HUES6 (cell line): Measurements from ENCODE around the gene SRY.
"Not testable (repeated sequence)": the region's sequence is repeated elsewhere in the genome, so short reads cannot be mapped to it uniquely, and the experiment has no call there.

Source experiments
- H3K27ac ChIP-seq: 2 replicates; pipeline ENCODE4 v1.7.0; 2013; ENCODE audit warnings: low read depth, mild to moderate bottlenecking, low read length, inconsistent platforms
- H3K27me3 ChIP-seq: 2 replicates; pipeline ENCODE4 v1.6.1; 2013; ENCODE audit warnings: low read length; ENCODE audit not compliant: control insufficient read depth, insufficient read depth
- H3K36me3 ChIP-seq: 2 replicates; pipeline ENCODE4 v1.6.1; 2013; ENCODE audit warnings: low read length; ENCODE audit not compliant: control insufficient read depth, insufficient read depth
- H3K4me1 ChIP-seq: 2 replicates; pipeline ENCODE4 v1.6.1; 2013; ENCODE audit warnings: low read length; ENCODE audit not compliant: control insufficient read depth, insufficient read depth
- H3K4me3 ChIP-seq: 2 replicates; pipeline ENCODE4 v1.5.1; 2013; ENCODE audit warnings: low read depth, low read length
- H3K9ac ChIP-seq: one replicate; pipeline ENCODE4 v1.6.1; 2013; ENCODE audit warnings: mild to moderate bottlenecking, low read length
- H3K9me3 ChIP-seq: 2 replicates; pipeline ENCODE4 v1.6.1; 2013; ENCODE audit warnings: low read depth, low read length; ENCODE audit not compliant: control insufficient read depth, insufficient read depth

SRY gene

DNA sequence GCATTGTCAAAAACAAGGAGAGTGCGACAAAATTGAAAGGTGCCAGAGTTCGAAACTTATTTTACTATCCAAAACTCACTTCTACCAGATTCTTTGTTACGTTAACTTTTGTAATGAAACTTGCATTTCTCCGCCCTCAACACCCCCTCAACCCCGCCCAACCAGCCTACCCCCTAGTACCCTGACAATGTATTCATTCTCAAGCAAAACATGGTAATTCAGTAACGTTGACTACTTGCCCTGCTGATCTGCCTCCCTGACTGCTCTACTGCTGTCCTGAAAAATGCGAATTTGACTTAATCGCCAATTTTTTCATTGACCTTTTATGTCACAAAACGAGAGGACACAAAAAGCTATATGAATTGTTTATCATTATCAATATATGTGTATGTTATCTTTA, at the start of gene SRY:
Gene SRY, minus strand, starts transcription at position 83 of the 400 bp plus-strand sequence. Its CDS starts 79 bp downstream, at position 4.
- H3K9ac ChIP-seq = no peak within 1 kb of the TSS
- no peaks in the 10 kb centered on the region for H3K36me3 ChIP-seq
- H3K9me3 ChIP-seq = no peaks in the 10 kb centered on the region
- no peak within 1 kb of the TSS for H3K4me3 ChIP-seq
- no peaks in the 10 kb centered on the region for H3K27me3 ChIP-seq
- H3K4me1 ChIP-seq = no peaks in the 10 kb centered on the region
- H3K27ac ChIP-seq = no peak within 1 kb of the TSS

- H3K4me3 ChIP-seq = no peak overlapping the region
- H3K9ac ChIP-seq = no peak overlapping the region
- no peaks in the 10 kb centered on the region for H3K27me3 ChIP-seq
- H3K36me3 ChIP-seq = no peaks in the 10 kb centered on the region
- H3K4me1 ChIP-seq = no peaks in the 10 kb centered on the region
- H3K9me3 ChIP-seq = no peaks in the 10 kb centered on the region
- H3K27ac ChIP-seq = no peak overlapping the region
These were observed 49.6 kb upstream of the SRY start for GRCh38 chrY:2837078-2837477.

DNA sequence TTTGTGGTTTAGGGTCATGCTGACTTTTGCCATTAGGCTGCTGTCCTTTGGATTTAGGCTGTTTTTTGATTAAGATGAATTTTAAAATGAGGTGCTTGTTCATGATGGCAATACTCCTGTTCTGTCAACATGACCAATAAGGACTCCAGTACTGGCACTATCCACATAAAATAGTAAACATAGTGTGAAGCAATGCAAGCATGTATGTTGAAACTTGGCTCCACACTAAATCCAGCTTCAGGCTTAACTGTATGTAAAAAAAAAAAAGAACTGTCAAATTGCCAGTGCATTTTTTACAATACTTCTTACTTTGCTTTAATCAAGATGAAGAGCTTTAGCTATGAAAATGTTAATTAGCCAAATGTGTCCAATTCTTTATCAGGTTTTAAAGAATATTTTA, 47.7 kb upstream of the SRY start:
- no peak overlapping the region for H3K4me3 ChIP-seq
- no peaks in the 10 kb centered on the region for H3K4me1 ChIP-seq
- no peaks in the 10 kb centered on the region for H3K9me3 ChIP-seq
- H3K27me3 ChIP-seq = no peaks in the 10 kb centered on the region
- H3K9ac ChIP-seq = no peak overlapping the region
- no peak overlapping the region for H3K27ac ChIP-seq
- H3K36me3 ChIP-seq = no peaks in the 10 kb centered on the region

- Histone ChIP-seq H3K36me3 (no peaks in the 10 kb centered on the region), H3K9ac (no peak overlapping the region), H3K27ac (no peak overlapping the region), H3K4me3 (no peak overlapping the region), H3K9me3 (no peaks in the 10 kb centered on the region), H3K27me3 (no peaks in the 10 kb centered on the region), H3K4me1 (no peaks in the 10 kb centered on the region)
These were observed 41.0 kb upstream of the SRY start for GRCh38 chrY:2828497-2828896.

DNA sequence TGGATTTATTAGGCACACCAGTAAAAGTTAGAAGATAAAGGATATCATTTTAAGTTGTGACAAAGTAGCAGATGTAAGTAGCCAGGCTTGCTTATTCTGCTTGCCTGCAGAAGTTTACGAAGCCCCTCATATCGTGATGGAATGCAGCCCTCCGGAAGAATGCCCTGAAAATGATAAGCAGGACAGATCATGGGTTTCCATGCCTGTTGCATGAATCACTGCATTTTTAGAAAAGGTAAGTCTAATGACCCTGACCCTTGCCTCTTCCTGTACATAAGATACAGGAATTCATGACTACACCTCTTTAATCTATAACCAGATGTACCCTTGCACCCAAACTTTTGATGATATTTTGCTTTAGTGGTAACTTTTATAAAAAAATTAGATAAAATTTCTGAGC, 37.0 kb upstream of the SRY start:
- no peak overlapping the region for H3K4me3 ChIP-seq

DNA sequence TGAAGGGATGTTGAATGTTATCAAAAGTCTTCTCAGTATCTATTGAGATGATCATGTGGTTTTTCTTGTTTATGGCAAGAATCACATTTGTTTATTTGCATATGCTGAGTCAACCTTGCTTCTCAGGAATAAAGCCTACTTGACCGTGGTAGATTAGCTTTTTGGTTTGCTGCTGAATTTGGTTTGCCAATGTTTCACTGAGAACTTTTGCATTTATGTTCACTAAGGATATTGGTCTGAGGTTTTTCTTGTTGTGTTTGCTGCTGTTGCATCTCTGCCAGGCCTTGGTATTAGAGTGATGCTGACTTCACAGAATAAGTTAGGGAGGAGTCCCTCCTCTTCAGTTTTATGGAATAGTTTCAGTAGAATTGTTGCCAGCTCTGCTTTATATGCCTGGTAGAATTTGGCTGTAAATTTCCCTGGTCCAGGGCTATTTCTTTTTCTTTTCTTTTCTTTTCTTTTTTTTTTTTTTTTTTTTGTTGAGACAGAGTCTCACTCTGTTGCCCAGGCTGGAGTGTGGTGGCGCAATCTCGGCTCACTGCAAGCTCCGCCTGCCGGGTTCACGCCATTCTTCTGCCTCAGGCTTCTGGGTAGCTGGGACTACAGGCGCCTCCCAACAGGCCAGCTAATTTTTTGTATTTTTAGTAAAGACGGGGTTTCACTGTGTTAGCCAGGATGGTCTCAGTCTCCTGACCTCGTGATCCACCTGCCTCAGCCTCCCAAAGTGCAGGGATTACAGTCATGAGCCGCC, 29.8 kb upstream of the SRY start:
- H3K27me3 ChIP-seq, H3K9ac ChIP-seq, H3K27ac ChIP-seq, H3K9me3 ChIP-seq, H3K4me1 ChIP-seq, H3K36me3 ChIP-seq, H3K4me3 ChIP-seq: not testable (repeated sequence)

More for the DNA sequence above, 37.0 kb upstream of the SRY start:
- no peaks in the 10 kb centered on the region for H3K4me1 ChIP-seq
- H3K27ac ChIP-seq = no peak overlapping the region
- H3K36me3 ChIP-seq = no peaks in the 10 kb centered on the region
- H3K9ac ChIP-seq = no peak overlapping the region
- no peaks in the 10 kb centered on the region for H3K9me3 ChIP-seq
- no peaks in the 10 kb centered on the region for H3K27me3 ChIP-seq

DNA sequence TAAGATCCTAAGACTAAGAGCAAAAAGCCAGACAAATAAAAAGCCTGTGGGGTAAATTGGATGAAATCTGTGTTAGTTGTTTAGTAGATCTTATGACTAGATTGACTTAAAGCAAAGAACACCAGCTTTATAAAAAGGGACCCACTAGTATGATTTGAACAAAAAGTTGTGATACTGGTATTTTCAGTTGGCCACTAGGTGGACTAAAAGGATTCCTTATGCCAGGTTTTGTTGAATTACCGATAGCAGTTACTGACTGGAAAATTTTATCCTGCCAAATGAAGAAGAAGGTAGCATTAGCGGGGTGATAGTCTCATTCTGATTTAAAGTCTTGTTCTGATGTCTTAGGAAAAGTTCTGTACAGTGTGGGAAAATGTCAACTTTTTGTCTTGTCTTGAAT, 12.8 kb upstream of the SRY start:
- no peaks in the 10 kb centered on the region for H3K27me3 ChIP-seq
- H3K4me1 ChIP-seq = no peaks in the 10 kb centered on the region
- H3K9me3 ChIP-seq = no peaks in the 10 kb centered on the region
- no peak overlapping the region for H3K4me3 ChIP-seq
- H3K9ac ChIP-seq = no peak overlapping the region
- no peaks in the 10 kb centered on the region for H3K36me3 ChIP-seq
- no peak overlapping the region for H3K27ac ChIP-seq

DNA sequence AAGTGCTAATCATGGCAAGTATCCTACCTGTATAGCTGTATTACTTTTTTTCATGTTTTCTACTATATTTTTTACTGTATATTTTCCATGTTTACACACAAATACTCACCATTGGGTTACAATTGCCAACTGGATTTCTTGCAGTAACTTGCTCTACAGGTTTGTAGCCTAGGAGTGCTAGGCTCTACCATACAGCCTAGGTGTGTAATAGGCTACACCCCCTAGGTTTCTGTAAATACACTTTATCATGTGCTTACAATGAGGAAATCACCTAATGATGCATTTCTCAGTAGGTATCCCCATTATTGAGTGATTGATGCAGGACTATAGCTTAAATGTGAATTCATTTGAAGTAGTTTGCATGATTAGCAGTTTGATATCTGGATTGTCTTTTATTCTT, 10.5 kb upstream of the SRY start:
- Histone ChIP-seq H3K4me1 (no peaks in the 10 kb centered on the region), H3K9me3 (no peaks in the 10 kb centered on the region), H3K27ac (no peak overlapping the region), H3K27me3 (no peaks in the 10 kb centered on the region), H3K4me3 (no peak overlapping the region), H3K9ac (no peak overlapping the region), H3K36me3 (no peaks in the 10 kb centered on the region)

- no peaks in the 10 kb centered on the region for H3K4me1 ChIP-seq
- H3K4me3 ChIP-seq = no peak overlapping the region
These were observed 9.6 kb upstream of the SRY start for GRCh38 chrY:2796977-2797523.

GRCh38 chrY:2789756-2790155, 2.3 kb upstream of the SRY start:
- H3K27me3 ChIP-seq = no peaks in the 10 kb centered on the region
- H3K36me3 ChIP-seq = no peaks in the 10 kb centered on the region
- H3K4me3 ChIP-seq = no peak overlapping the region
- H3K27ac ChIP-seq = no peak overlapping the region
- H3K4me1 ChIP-seq = no peaks in the 10 kb centered on the region
- no peaks in the 10 kb centered on the region for H3K9me3 ChIP-seq
- H3K9ac ChIP-seq = no peak overlapping the region

More at GRCh38 chrY:2796977-2797523, 9.6 kb upstream of the SRY start:
- Histone ChIP-seq H3K9ac (no peak overlapping the region), H3K27ac (no peak overlapping the region), H3K27me3 (no peaks in the 10 kb centered on the region), H3K9me3 (no peaks in the 10 kb centered on the region), H3K36me3 (no peaks in the 10 kb centered on the region)

- no peak overlapping the region for H3K4me3 ChIP-seq
- no peak overlapping the region for H3K27ac ChIP-seq
- H3K27me3 ChIP-seq = no peaks in the 10 kb centered on the region
- H3K36me3 ChIP-seq = no peaks in the 10 kb centered on the region
- H3K4me1 ChIP-seq = no peaks in the 10 kb centered on the region
- no peaks in the 10 kb centered on the region for H3K9me3 ChIP-seq
- H3K9ac ChIP-seq = no peak overlapping the region
These were observed 488 bp downstream of the SRY start for GRCh38 chrY:2786876-2787512.
